Measurements from ENCODE around the gene PAPPA.

The PAPPA gene

GRCh38 chr9:116278326-116278725 lies 124.7 kb downstream of the PAPPA start:
- DNase-seq, result no peak

- no peak for DNase-seq
Observed at GRCh38 chr9:116279230-116279629, 125.6 kb downstream of the PAPPA start.

GRCh38 chr9:116280529-116280928 lies 126.9 kb downstream of the PAPPA start:
- DNase-seq, result no peak

GRCh38 chr9:116282597-116282996 lies 129.0 kb downstream of the PAPPA start:
- peak; percentile 8 for DNase-seq

GRCh38 chr9:116284518-116284917 lies 130.9 kb downstream of the PAPPA start:
- DNase-seq, result no peak

- DNase-seq, result peak; percentile 3
Observed at GRCh38 chr9:116285320-116285719, 131.7 kb downstream of the PAPPA start.

- DNase-seq, result peak; percentile 85
Observed at GRCh38 chr9:116286297-116286696, 132.7 kb downstream of the PAPPA start.

GRCh38 chr9:116287721-116288120 lies 134.1 kb downstream of the PAPPA start:
- no peak for DNase-seq

- no peak for DNase-seq
Observed at GRCh38 chr9:116288658-116289057, 135.1 kb downstream of the PAPPA start.

GRCh38 chr9:116297346-116297745 lies 143.8 kb downstream of the PAPPA start:
- DNase-seq, result no peak

GRCh38 chr9:116298249-116298648 lies 144.7 kb downstream of the PAPPA start:
- no peak for DNase-seq

GRCh38 chr9:116298878-116299391 lies 145.3 kb downstream of the PAPPA start:
- DNase-seq, result no peak

GRCh38 chr9:116300360-116300870 lies 146.8 kb downstream of the PAPPA start:
- DNase-seq, result no peak

GRCh38 chr9:116303270-116303669 lies 149.7 kb downstream of the PAPPA start:
- DNase-seq, result no peak

- no peak for DNase-seq
Observed at GRCh38 chr9:116303886-116304538, 150.4 kb downstream of the PAPPA start.

GRCh38 chr9:116304761-116305160 lies 151.2 kb downstream of the PAPPA start:
- DNase-seq, result no peak

- DNase-seq, result no peak
Observed at GRCh38 chr9:116308076-116308475, 154.5 kb downstream of the PAPPA start.

- no peak for DNase-seq
Observed at GRCh38 chr9:116309900-116310611, 156.5 kb downstream of the PAPPA start.

- DNase-seq, result no peak
Observed at GRCh38 chr9:116312221-116312620, 158.6 kb downstream of the PAPPA start.

- no peak for DNase-seq
Observed at GRCh38 chr9:116313638-116314037, 160.0 kb downstream of the PAPPA start.

- DNase-seq, result no peak
Observed at GRCh38 chr9:116316246-116316645, 162.7 kb downstream of the PAPPA start.

GRCh38 chr9:116317503-116317902 lies 163.9 kb downstream of the PAPPA start:
- DNase-seq, result no peak

- no peak for DNase-seq
Observed at GRCh38 chr9:116318468-116319374, 165.1 kb downstream of the PAPPA start.
